ENCODE results near the gene CFAP161.
"Not testable (repeated sequence)": the region's sequence is repeated elsewhere in the genome, so short reads cannot be mapped to it uniquely, and the experiment has no call there.

DNA sequence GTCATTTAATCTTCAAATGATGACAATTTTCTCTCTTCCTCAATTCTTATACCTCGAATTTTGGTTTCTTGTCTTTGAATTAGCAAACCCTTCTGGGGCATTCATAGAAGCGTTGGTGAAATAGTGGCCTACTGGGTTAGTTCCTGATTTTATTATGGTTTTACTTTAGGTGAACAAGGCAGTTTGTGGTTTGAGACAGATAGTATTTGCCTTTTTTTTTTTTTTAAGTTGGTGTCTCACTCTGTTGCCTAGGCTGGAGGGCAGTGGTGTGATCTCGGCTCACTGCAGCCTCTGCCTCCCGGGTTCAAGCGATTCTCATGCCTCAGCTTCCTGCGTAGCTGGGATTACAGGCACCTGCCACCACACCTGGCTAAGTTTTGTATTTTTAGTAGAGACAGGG, 7.4 kb downstream of the CFAP161 start:
- TF ChIP-seq EZH2 (IDR thresholded peaks at IDR 0.05; ENCODE audit: insufficient read depth, poor library complexity, severe bottlenecking); EZH2phosphoT487 (IDR thresholded peaks at IDR 0.05; ENCODE audit: insufficient read depth, low read depth): not testable (repeated sequence)

Measured in GM23248 (cell line).